Astrocyte of the cerebellum (primary cell): ENCODE data around the gene AATK.

Experiments used
- DNase-seq: peaks from one replicate; pipeline ENCODE4 v3.0.0-alpha.2; 2011; ENCODE audit warnings: low read depth
- H3K4me3 ChIP-seq: 2 replicates; pipeline ENCODE4 v1.5.1; 2011; ENCODE audit warnings: mild to moderate bottlenecking, low read depth, low read length, moderate library complexity
- in situ Hi-C: cut with HindIII; loops from 2 replicates; pipeline ENCODE4 v1.10.0; 2017; ENCODE audit warnings: low sequenced_read_pairs
- TF ChIP-seq, protein P1 (sequence below): IDR thresholded peaks from 2 replicates; pipeline ENCODE4 v1.5.1; 2012; ENCODE audit warnings: low read length, low read depth, moderate library complexity, mild to moderate bottlenecking; ENCODE audit errors: missing control alignments

AATK gene

DNA sequence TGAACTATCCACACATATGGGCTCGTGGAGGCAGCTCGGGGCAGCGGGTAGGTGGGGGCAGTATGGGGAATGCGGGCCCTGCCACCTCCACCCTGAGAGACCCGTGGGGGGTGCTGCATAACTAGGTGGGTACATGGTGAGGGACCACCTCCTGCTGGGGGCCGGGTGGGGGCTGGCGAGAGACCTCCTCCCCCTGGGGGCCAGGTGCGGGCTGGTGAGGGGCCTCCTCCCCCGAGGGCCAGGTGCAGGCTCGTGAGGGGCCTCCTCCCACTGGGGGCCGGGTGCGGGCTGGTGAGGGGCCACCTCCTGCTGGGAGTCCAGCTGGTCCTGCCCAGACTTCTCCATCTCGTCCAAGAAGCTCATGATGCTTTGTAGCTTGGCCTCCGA lies 31.4 kb upstream of the AATK start:
- H3K4me3 ChIP-seq, result no peak overlapping the region
- in situ Hi-C loops, result no loop called here
- DNase-seq, result no peak
- TF ChIP-seq, protein P1, sequence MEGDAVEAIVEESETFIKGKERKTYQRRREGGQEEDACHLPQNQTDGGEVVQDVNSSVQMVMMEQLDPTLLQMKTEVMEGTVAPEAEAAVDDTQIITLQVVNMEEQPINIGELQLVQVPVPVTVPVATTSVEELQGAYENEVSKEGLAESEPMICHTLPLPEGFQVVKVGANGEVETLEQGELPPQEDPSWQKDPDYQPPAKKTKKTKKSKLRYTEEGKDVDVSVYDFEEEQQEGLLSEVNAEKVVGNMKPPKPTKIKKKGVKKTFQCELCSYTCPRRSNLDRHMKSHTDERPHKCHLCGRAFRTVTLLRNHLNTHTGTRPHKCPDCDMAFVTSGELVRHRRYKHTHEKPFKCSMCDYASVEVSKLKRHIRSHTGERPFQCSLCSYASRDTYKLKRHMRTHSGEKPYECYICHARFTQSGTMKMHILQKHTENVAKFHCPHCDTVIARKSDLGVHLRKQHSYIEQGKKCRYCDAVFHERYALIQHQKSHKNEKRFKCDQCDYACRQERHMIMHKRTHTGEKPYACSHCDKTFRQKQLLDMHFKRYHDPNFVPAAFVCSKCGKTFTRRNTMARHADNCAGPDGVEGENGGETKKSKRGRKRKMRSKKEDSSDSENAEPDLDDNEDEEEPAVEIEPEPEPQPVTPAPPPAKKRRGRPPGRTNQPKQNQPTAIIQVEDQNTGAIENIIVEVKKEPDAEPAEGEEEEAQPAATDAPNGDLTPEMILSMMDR, result no peak

DNA sequence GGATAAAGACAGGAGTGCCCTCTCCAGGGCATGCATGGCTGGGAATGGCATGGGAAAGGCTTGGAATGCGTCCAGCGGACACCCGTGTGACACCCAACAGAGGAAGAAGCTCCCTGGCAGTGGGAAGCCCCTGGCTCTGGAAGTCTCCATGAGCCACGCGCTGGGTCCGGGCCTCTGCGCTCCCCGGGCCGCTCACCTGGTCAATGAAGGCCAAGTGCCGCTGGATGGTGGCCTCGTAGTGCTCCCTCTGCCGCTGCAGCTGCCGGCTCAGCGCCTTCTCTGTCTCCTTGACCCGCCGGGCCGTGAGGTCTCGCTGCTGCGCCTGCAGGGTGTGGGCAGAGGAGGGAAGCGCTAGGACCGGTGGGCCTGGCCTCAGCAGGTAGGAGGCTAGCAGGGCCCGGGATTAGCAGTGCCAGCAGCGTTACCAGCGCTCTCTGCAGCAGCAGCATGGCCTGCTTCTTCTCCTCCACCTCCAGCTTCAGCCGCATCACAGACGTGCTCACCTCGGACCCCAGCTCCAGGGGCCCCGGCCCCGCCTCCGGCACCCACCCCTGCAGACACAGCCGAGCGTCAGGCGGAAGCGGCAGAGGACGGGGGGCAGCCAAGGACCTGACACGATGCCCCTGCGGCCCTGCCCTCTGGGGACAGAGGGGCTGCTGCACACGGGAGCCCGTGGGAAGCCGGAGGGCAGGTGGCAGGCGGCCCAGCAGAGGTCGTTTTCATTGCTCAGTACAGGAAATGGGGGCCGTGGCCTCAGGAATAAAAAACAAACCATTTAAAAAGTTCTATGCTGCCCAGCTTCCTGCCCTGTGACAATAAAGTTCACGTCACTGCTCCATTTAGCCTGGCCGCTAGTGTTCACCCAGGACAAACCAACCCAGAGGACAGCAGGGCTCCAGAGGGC lies 30.7 kb upstream of the AATK start:
- in situ Hi-C loops, result no loop called here
- TF ChIP-seq, protein P1, result no peak
- DNase-seq, result no peak
- H3K4me3 ChIP-seq, result no peak overlapping the region

DNA sequence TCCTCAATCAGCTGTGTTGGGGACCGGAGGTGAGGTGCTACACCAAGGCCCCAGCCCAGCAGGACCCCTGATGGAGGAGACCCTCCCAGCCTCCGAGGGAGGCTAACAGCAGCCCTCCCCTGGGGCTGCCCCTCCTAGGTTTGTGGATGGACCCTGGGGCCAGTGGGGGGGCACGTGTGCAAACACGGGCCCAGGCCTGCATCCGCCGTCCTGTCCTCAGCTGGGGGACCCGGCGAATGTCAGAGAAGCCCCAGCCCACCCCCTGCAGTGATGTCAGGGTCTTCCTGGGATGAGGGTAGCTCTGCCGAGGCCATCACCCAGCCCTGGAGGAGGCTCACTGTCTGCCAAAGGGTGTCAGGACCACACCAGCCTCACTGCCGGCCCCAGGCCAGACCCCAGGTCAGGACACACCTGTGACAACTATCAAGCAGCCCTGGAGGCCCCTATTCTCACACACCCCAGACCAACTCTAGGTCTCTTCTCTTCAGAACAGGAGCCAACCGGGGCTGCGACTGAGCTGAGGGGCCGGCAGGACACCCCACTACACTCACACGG lies 30.0 kb upstream of the AATK start:
- TF ChIP-seq, protein P1, result no peak
- H3K4me3 ChIP-seq, result no peak overlapping the region
- DNase-seq, result no peak
- in situ Hi-C loops, result no loop called here

DNA sequence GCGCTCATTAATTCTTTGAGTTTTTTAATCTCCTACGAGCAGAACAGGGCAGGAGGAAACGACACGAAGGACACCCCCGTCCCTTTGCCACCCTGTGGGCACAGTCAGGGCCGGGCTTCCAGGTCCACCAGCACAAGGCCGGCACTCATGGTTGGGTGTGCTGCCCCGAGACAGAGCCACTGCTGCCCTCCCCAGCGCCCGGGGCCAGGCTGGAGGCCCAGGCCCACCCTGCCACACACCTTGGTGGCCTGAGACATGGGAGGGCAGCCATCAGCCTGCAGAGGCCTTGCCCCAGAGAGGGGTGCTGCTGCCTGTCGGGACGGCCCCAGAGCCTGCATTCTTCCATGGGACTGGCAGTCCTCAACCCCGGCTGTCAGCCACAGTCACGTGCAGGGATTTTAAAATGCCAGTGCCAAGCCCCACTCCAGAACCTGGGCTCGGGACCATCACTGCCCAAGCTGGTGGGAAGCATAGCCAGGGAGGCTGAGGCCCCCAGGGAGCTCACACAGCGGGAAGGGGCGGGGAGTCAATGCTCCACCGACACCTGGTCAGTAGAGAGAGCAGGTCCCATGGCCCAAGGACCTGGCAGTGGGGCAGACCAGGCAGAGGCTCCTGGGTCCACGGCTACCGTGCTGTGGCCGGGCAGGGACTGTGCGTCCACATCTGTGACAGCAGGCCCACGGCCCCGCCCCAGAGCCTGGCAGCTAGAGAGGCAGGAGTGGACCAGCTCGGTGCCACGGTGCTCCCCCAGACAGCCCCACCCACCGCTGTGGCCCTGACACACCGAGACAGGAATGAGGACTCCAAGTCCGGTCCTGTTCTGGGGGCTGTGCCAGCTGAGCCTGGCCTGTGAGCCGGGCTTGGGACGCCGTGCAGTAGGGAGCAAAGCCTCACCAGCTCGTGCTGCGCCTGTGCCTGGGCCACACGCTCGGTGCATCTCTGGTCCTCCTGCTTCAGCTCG lies 29.2 kb upstream of the AATK start:
- no peak overlapping the region for H3K4me3 ChIP-seq
- in situ Hi-C loops, result no loop called here
- TF ChIP-seq, protein P1, result no peak
- DNase-seq, result no peak

- in situ Hi-C loops, result no loop called here
These were observed 28.3 kb upstream of the AATK start for GRCh38 chr17:81194225-81194760.

More at GRCh38 chr17:81194225-81194760, 28.3 kb upstream of the AATK start:
- H3K4me3 ChIP-seq, result no peak overlapping the region
- no peak for DNase-seq
- TF ChIP-seq, protein P1, result no peak
